Endothelial cell of umbilical vein (primary cell): ENCODE measurements around the gene FAM9A. TPM values are rescaled to one million over a fixed set of nuclear protein-coding genes. Genes with fewer than 3 reads are reported as not detected.

Source experiments
- BruUV-seq: library from RNA; stranded (reverse); fragments of 400-500 nt; replicated peaks from 2 replicates; lab custom pipeline; 2021; lab: Mats Ljungman, UMichigan
- CTCF ChIA-PET: fragments of 300-600, 350-600 bp; sonication (Branson Sonifier 250); formaldehyde crosslinking; loops from one replicate; lab custom pipeline; 2021; ENCODE audit warnings: antibody characterized with exemption, inconsistent platforms; lab: Charles Lee
- POLR2A ChIA-PET: fragments of 300-600, 350-600 bp; sonication (Branson Sonifier 250); formaldehyde crosslinking; loops from one replicate; lab custom pipeline; 2021; ENCODE audit warnings: antibody characterized with exemption, inconsistent platforms; lab: Charles Lee
- DNase-seq: peaks from one replicate; pipeline ENCODE4 v3.0.0-alpha.2; 2011; ENCODE audit warnings: low read depth, low spot score
- FAIRE-seq: peaks from 2 replicates; lab custom pipeline; 2011; peaks lifted over from hg19 to GRCh38; lab: Jason Lieb, UNC
- H2AFZ ChIP-seq: 2 replicates; pipeline ENCODE4 v1.6.0; 2012; ENCODE audit warnings: low read depth, low read length, control low read depth, inconsistent platforms
- H3K27ac ChIP-seq: 2 replicates; pipeline ENCODE4 v1.5.1; 2011; ENCODE audit warnings: low read depth, mild to moderate bottlenecking, control low read depth, low read length, moderate library complexity; ENCODE audit not compliant: insufficient read depth
- H3K27me3 ChIP-seq, 2 experiments: 2 replicates each; pipeline versions ENCODE4 v1.6.0 to v1.6.1; 2011; ENCODE audit warnings: low read length in 2 of 2, mixed read lengths in 1 of 2; ENCODE audit not compliant: control insufficient read depth in 2 of 2, insufficient read depth in 2 of 2
- H3K36me3 ChIP-seq, 2 experiments: 2 replicates in 1 of 2; 3 replicates in 1 of 2; pipeline ENCODE4 v1.5.1; 2011; ENCODE audit warnings: low read length in 2 of 2, mild to moderate bottlenecking in 1 of 2, moderate library complexity in 1 of 2; ENCODE audit not compliant: control insufficient read depth in 2 of 2, insufficient read depth in 2 of 2; ENCODE audit errors: extremely low read depth in 1 of 2
- H3K4me1 ChIP-seq: 3 replicates; pipeline ENCODE4 v1.5.1; 2011; ENCODE audit warnings: mild to moderate bottlenecking, low read length; ENCODE audit not compliant: control insufficient read depth, insufficient read depth; ENCODE audit errors: extremely low read depth
- H3K4me2 ChIP-seq: 2 replicates; pipeline ENCODE4 v1.6.1; 2011; ENCODE audit warnings: low read length, control low read depth, mixed read lengths; ENCODE audit not compliant: insufficient read depth
- H3K4me3 ChIP-seq, 3 experiments: fragments of 200-600 bp in 1 of 3; sonication (generic), shearing (Covaris generic) in 1 of 3; replicated peaks in 1 of 3; 2 replicates each; pipeline ENCODE4 v1.5.1; 2011 to 2016; ENCODE audit warnings: control low read depth in 3 of 3, low read length in 3 of 3, mild to moderate bottlenecking in 2 of 3, inconsistent platforms in 1 of 3, low read depth in 1 of 3, moderate library complexity in 1 of 3; ENCODE audit not compliant: insufficient read depth in 1 of 3
- H3K79me2 ChIP-seq: 2 replicates; pipeline ENCODE4 v1.6.0; 2012; ENCODE audit warnings: low read length, inconsistent platforms; ENCODE audit not compliant: control insufficient read depth, insufficient read depth
- H3K9ac ChIP-seq: replicated peaks from 2 replicates; pipeline ENCODE3; 2011; ENCODE audit warnings: low read length, control low read depth; ENCODE audit not compliant: insufficient read depth; ENCODE audit errors: extremely low read depth
- H3K9me1 ChIP-seq: replicated peaks from 3 replicates; pipeline ENCODE4 v1.6.0; 2011; ENCODE audit warnings: mild to moderate bottlenecking, low read length; ENCODE audit not compliant: control insufficient read depth, insufficient read depth; ENCODE audit errors: extremely low read depth
- H3K9me3 ChIP-seq: replicated peaks from 2 replicates; pipeline ENCODE4 v1.5.1; 2012; ENCODE audit warnings: low read length, inconsistent platforms; ENCODE audit not compliant: control insufficient read depth, insufficient read depth
- H4K20me1 ChIP-seq: replicated peaks from 2 replicates; pipeline ENCODE3; 2011; ENCODE audit warnings: mild to moderate bottlenecking, low read length; ENCODE audit not compliant: control insufficient read depth, insufficient read depth; ENCODE audit errors: extremely low read depth
- CTCF ChIP-seq, 2 donors: IDR thresholded peaks; 1 replicate in 1 of 2; 2 replicates in 1 of 2; pipeline ENCODE4 v1.5.1; 2011; ENCODE audit warnings: low read length in 2 of 2, mild to moderate bottlenecking in 2 of 2, moderate library complexity in 2 of 2, control low read depth in 1 of 2, inconsistent platforms in 1 of 2, low read depth in 1 of 2; ENCODE audit not compliant: insufficient read depth in 1 of 2; ENCODE audit errors: extremely low read depth in 1 of 2
- EZH2 ChIP-seq: IDR thresholded peaks from 2 replicates; pipeline ENCODE4 v1.6.1; 2012; ENCODE audit warnings: borderline replicate concordance, low read depth, mild to moderate bottlenecking, moderate library complexity, low read length, inconsistent platforms; ENCODE audit not compliant: severe bottlenecking
- FOS ChIP-seq: IDR thresholded peaks from 2 replicates; pipeline ENCODE4 v1.6.1; 2011; ENCODE audit warnings: mild to moderate bottlenecking, low read length, moderate library complexity, borderline replicate concordance; ENCODE audit not compliant: insufficient read depth
- GATA2 ChIP-seq: IDR thresholded peaks from 2 replicates; pipeline ENCODE4 v1.7.0; 2011; ENCODE audit warnings: low read depth, mild to moderate bottlenecking, moderate library complexity, mixed read lengths, low read length; ENCODE audit not compliant: insufficient read length, insufficient read depth
- JUN ChIP-seq: IDR thresholded peaks from 2 replicates; pipeline ENCODE4 v1.6.1; 2011; ENCODE audit warnings: borderline replicate concordance, low read depth; ENCODE audit not compliant: insufficient read length, insufficient read depth
- MAX ChIP-seq: IDR thresholded peaks from 2 replicates; pipeline ENCODE4 v1.6.1; 2011; ENCODE audit not compliant: insufficient read depth, insufficient read length
- MYC ChIP-seq: IDR thresholded peaks from one replicate; pipeline ENCODE4 v1.6.1; 2011; ENCODE audit warnings: mild to moderate bottlenecking, low read depth, low read length
- POLR2A ChIP-seq: IDR thresholded peaks from 2 replicates; pipeline ENCODE4 v1.6.1; 2012; ENCODE audit warnings: low read depth, mild to moderate bottlenecking, control low read depth, low read length
- POLR2AphosphoS5 ChIP-seq: IDR thresholded peaks from 2 replicates; pipeline ENCODE4 v1.6.1; 2012; ENCODE audit warnings: low read depth, mild to moderate bottlenecking, control low read depth, low read length, moderate library complexity; ENCODE audit not compliant: insufficient read depth
- dilution Hi-C: fragments of 300-500 bp; cut with MboI; formaldehyde crosslinking; loops from one replicate; pipeline ENCODE4 v1.15.0; 2019; ENCODE audit warnings: low sequenced_read_pairs; ENCODE audit not compliant: extremely low pct_ligation_motif_present
- intact Hi-C: fragments of 100-400 bp; cut with micrococcal nuclease; formaldehyde crosslinking; loops from one replicate; pipeline ENCODE4 v1.10.0; 2022
- polyA plus RNA-seq, 4 experiments: library from polyadenylated mRNA; depleted of rRNA in 3 of 4; stranded (reverse) in 3 of 4; unstranded in 1 of 4; fragments of >200 nt; gene quantifications; 2 replicates each; pipeline versions ENCODE4 v1.2.1 to v1.2.3, GENCODE V29; 2011 to 2012; ENCODE audit warnings: missing spikeins in 1 of 4
- total RNA-seq: library from RNA; stranded (reverse); gene quantifications from 2 replicates; pipeline ENCODE4 v1.2.3, GENCODE V29; 2021

FAM9A gene
- total and polyA plus RNA-seq, 2 donors (not counting 3 experiments of a cell fraction or from before 2014, with no cell fraction given), result not detected

- TF ChIP-seq MAX, result no peak
- no peak for TF ChIP-seq POLR2AphosphoS5
- TF ChIP-seq JUN, result no peak
- no peak for TF ChIP-seq MYC
- TF ChIP-seq GATA2, result no peak
- no peak for TF ChIP-seq CTCF (IDR thresholded peaks at IDR 0.05; ENCODE audit: extremely low read depth in 1 of 2, insufficient read depth in 1 of 2, low read depth in 1 of 2, low read length in 2 of 2)
- TF ChIP-seq FOS, result no peak
- TF ChIP-seq POLR2A, result no peak
- no peak for TF ChIP-seq EZH2
- Histone ChIP-seq H2AFZ (no peak overlapping the region), H3K9ac (no peak overlapping the region), H3K9me3 (no peaks in the 10 kb centered on the region), H3K4me1 (no peaks in the 10 kb centered on the region), H3K36me3 (no peaks in the 10 kb centered on the region), H3K27me3 (no peaks in the 10 kb centered on the region), H3K4me3 (no peak overlapping the region), H3K9me1 (no peaks in the 10 kb centered on the region), H3K79me2 (no peaks in the 10 kb centered on the region), H3K4me2 (no peak overlapping the region), H4K20me1 (no peaks in the 10 kb centered on the region), H3K27ac (no peak overlapping the region)
- FAIRE-seq (no peak), DNase-seq (no peak)
- CTCF ChIA-PET, result no interaction called here
- intact Hi-C loops (no loop called here), dilution Hi-C loops (no loop called here)
- no TSS peak for BruUV-seq
- POLR2A ChIA-PET, result no interaction called here
Observed at GRCh38 chrX:8808661-8809060, 7.5 kb upstream of the FAM9A start.
